H1 (cell line): ENCODE results near the gene TEX29. TPM values are rescaled to one million over a fixed set of nuclear protein-coding genes. Genes with fewer than 3 reads are reported as not detected.

Experiments used
- CTCF ChIA-PET: fragments of 300-600 bp; sonication (Branson Sonifier 250); formaldehyde crosslinking; loops from one replicate; lab custom pipeline; 2021; ENCODE audit not compliant: partially characterized antibody; lab: Charles Lee
- POLR2A ChIA-PET: fragments of 300-600 bp; sonication (Branson Sonifier 250); formaldehyde crosslinking; loops from one replicate; lab custom pipeline; 2021; ENCODE audit warnings: inconsistent platforms; ENCODE audit not compliant: partially characterized antibody; lab: Charles Lee
- DNase-seq, 2 experiments: peaks; one replicate each; pipeline versions ENCODE4 v3.0.0 to v3.0.0-alpha.2; 2010 to 2022; ENCODE audit warnings: low spot score in 2 of 2, low read depth in 1 of 2, mixed read lengths in 1 of 2
- FAIRE-seq: peaks from 2 replicates; lab custom pipeline; 2011; peaks lifted over from hg19 to GRCh38; lab: Jason Lieb, UNC
- H2AFZ ChIP-seq: 2 replicates; pipeline ENCODE4 v1.8.1; 2012; ENCODE audit warnings: low read length, inconsistent platforms
- H2AK5ac ChIP-seq: 2 replicates; pipeline ENCODE4 v1.6.1; 2013; ENCODE audit warnings: low read depth, low read length
- H2BK120ac ChIP-seq: replicated peaks from 2 replicates; pipeline ENCODE3; 2013; ENCODE audit warnings: low read depth, low read length, inconsistent platforms
- H2BK12ac ChIP-seq: 2 replicates; pipeline ENCODE4 v1.6.1; 2013; ENCODE audit warnings: low read depth, low read length
- H2BK15ac ChIP-seq: 2 replicates; pipeline ENCODE4 v1.6.1; 2013; ENCODE audit warnings: low read length
- H2BK20ac ChIP-seq: 2 replicates; pipeline ENCODE4 v1.6.1; 2013; ENCODE audit warnings: low read length
- H2BK5ac ChIP-seq: 2 replicates; pipeline ENCODE4 v1.6.1; 2013; ENCODE audit warnings: low read depth, low read length
- H3K14ac ChIP-seq: 2 replicates; pipeline ENCODE4 v1.6.1; 2013; ENCODE audit warnings: inconsistent platforms; ENCODE audit not compliant: insufficient read length
- H3K18ac ChIP-seq: 2 replicates; pipeline ENCODE4 v1.6.1; 2013; ENCODE audit warnings: low read length; ENCODE audit errors: extremely low read depth
- H3K23ac ChIP-seq: 2 replicates; pipeline ENCODE4 v1.6.1; 2013; ENCODE audit warnings: inconsistent platforms; ENCODE audit not compliant: insufficient read length
- H3K23me2 ChIP-seq: 2 replicates; pipeline ENCODE4 v1.6.1; 2013; ENCODE audit warnings: low read depth, low read length
- H3K27ac ChIP-seq: 2 replicates; pipeline ENCODE4 v1.6.1; 2011; ENCODE audit warnings: low read depth, low read length, inconsistent platforms
- H3K27me3 ChIP-seq, 4 experiments: replicated peaks in 1 of 4; 1 replicate in 1 of 4; 2 replicates in 3 of 4; pipeline versions ENCODE4 v1.6.1 to v1.8.1; 2011 to 2013; ENCODE audit warnings: low read length in 3 of 4, mild to moderate bottlenecking in 3 of 4, inconsistent platforms in 2 of 4, mixed read lengths in 2 of 4, moderate library complexity in 1 of 4; ENCODE audit not compliant: control insufficient read depth in 3 of 4, insufficient read depth in 3 of 4; ENCODE audit errors: extremely low read depth in 1 of 4
- H3K36me3 ChIP-seq, 4 experiments: 2 replicates each; pipeline versions ENCODE4 v1.6.1 to v1.8.1; 2011 to 2013; ENCODE audit warnings: mild to moderate bottlenecking in 4 of 4, low read length in 3 of 4, moderate library complexity in 2 of 4, control low read depth in 1 of 4, inconsistent platforms in 1 of 4; ENCODE audit not compliant: insufficient read depth in 4 of 4, control insufficient read depth in 2 of 4
- H3K4ac ChIP-seq: replicated peaks from 2 replicates; pipeline ENCODE3; 2013; ENCODE audit warnings: low read length, low read depth, mixed read lengths, inconsistent platforms; ENCODE audit not compliant: insufficient read length
- H3K4me1 ChIP-seq, 4 experiments: replicated peaks in 1 of 4; 1 replicate in 1 of 4; 2 replicates in 3 of 4; pipeline versions ENCODE4 v1.6.1 to v1.8.1; 2011 to 2013; ENCODE audit warnings: low read length in 3 of 4, inconsistent platforms in 2 of 4, mixed read lengths in 1 of 4; ENCODE audit not compliant: insufficient read depth in 4 of 4, control insufficient read depth in 3 of 4
- H3K4me2 ChIP-seq, 2 experiments: 2 replicates each; pipeline versions ENCODE4 v1.6.1 to v1.8.1; 2011 to 2013; ENCODE audit warnings: low read depth in 2 of 2, low read length in 2 of 2, control low read depth in 1 of 2, inconsistent platforms in 1 of 2, mild to moderate bottlenecking in 1 of 2; ENCODE audit not compliant: insufficient read depth in 1 of 2
- H3K4me3 ChIP-seq, 4 experiments: fragments of 200-600, 300-600 bp in 1 of 4; sonication (generic), shearing (Covaris generic), sonication (Bioruptor Twin) in 1 of 4; 2 replicates each; pipeline versions ENCODE4 v1.5.1 to v1.8.1; 2011 to 2016; ENCODE audit warnings: low read length in 4 of 4, low read depth in 3 of 4, control low read depth in 2 of 4, inconsistent platforms in 2 of 4, mild to moderate bottlenecking in 2 of 4, mixed read lengths in 1 of 4, moderate library complexity in 1 of 4; ENCODE audit not compliant: insufficient read depth in 2 of 4; ENCODE audit errors: extremely low read depth in 1 of 4
- H3K56ac ChIP-seq: replicated peaks from 2 replicates; pipeline ENCODE3; 2013; ENCODE audit warnings: low read depth, mild to moderate bottlenecking, mixed read lengths, low read length, inconsistent platforms; ENCODE audit not compliant: insufficient read length
- H3K79me1 ChIP-seq: 2 replicates; pipeline ENCODE4 v1.6.1; 2013; ENCODE audit warnings: low read depth, low read length, control low read depth
- H3K79me2 ChIP-seq, 2 experiments: 2 replicates each; pipeline versions ENCODE4 v1.6.1 to v1.8.1; 2012 to 2013; ENCODE audit warnings: low read length in 2 of 2, mild to moderate bottlenecking in 2 of 2, inconsistent platforms in 1 of 2; ENCODE audit not compliant: insufficient read depth in 2 of 2, control insufficient read depth in 1 of 2
- H3K9ac ChIP-seq, 4 experiments: replicated peaks in 1 of 4; 1 replicate in 1 of 4; 2 replicates in 3 of 4; pipeline versions ENCODE4 v1.6.1 to v1.8.1; 2011 to 2013; ENCODE audit warnings: low read depth in 3 of 4, low read length in 3 of 4, control low read depth in 2 of 4, mild to moderate bottlenecking in 2 of 4, moderate library complexity in 2 of 4, inconsistent platforms in 1 of 4; ENCODE audit errors: extremely low read depth in 1 of 4
- H3K9me3 ChIP-seq, 2 experiments: 2 replicates each; pipeline versions ENCODE4 v1.6.1 to v1.8.1; 2012 to 2013; ENCODE audit warnings: mild to moderate bottlenecking in 2 of 2, moderate library complexity in 2 of 2, control low read depth in 1 of 2, inconsistent platforms in 1 of 2, low read depth in 1 of 2, low read length in 1 of 2, mixed read lengths in 1 of 2; ENCODE audit not compliant: insufficient read depth in 2 of 2
- H4K20me1 ChIP-seq, 2 experiments: replicated peaks in 1 of 2; 2 replicates each; pipeline versions ENCODE3 to v1.8.1; 2011 to 2013; ENCODE audit warnings: inconsistent platforms in 2 of 2, low read length in 2 of 2, mild to moderate bottlenecking in 1 of 2; ENCODE audit not compliant: insufficient read depth in 2 of 2, control insufficient read depth in 1 of 2
- H4K5ac ChIP-seq: 2 replicates; pipeline ENCODE4 v1.6.1; 2013; ENCODE audit warnings: low read length, low read depth, mixed read lengths, inconsistent platforms; ENCODE audit not compliant: insufficient read length
- H4K8ac ChIP-seq: 2 replicates; pipeline ENCODE4 v1.8.0; 2013; ENCODE audit warnings: mild to moderate bottlenecking, moderate library complexity, low read length, inconsistent platforms; ENCODE audit not compliant: insufficient read depth; ENCODE audit errors: extremely low read depth
- H4K91ac ChIP-seq: replicated peaks from 2 replicates; pipeline ENCODE3; 2013; ENCODE audit warnings: low read length, mixed read lengths, inconsistent platforms; ENCODE audit not compliant: insufficient read length
- KDM1A ChIP-seq: fragments of 200-600, 300-600 bp; sonication (generic); IDR thresholded peaks from 2 replicates; pipeline ENCODE4 v1.7.1; 2016; ENCODE audit warnings: mild to moderate bottlenecking, low read length, borderline replicate concordance
- KDM4A ChIP-seq: IDR thresholded peaks from one replicate; pipeline ENCODE4 v1.7.1; 2012; ENCODE audit warnings: low read depth, mild to moderate bottlenecking, moderate library complexity, low read length, inconsistent platforms; ENCODE audit not compliant: severe bottlenecking
- POLR2A ChIP-seq, 2 experiments: IDR thresholded peaks; 1 replicate in 1 of 2; 2 replicates in 1 of 2; pipeline ENCODE4 v1.6.1; 2011; ENCODE audit warnings: low read depth in 2 of 2, low read length in 2 of 2, mild to moderate bottlenecking in 2 of 2; ENCODE audit errors: control extremely low read depth in 1 of 2
- POU5F1 ChIP-seq: IDR thresholded peaks from 2 replicates; pipeline ENCODE4 v1.6.1; 2011; ENCODE audit warnings: low read depth, mild to moderate bottlenecking, low read length, moderate library complexity
- RBBP5 ChIP-seq: IDR thresholded peaks from 2 replicates; pipeline ENCODE4 v1.7.1; 2012; ENCODE audit warnings: low read depth, mild to moderate bottlenecking, inconsistent platforms, low read length, moderate library complexity, borderline replicate concordance
- TAF7 ChIP-seq: optimal IDR thresholded peaks from 2 replicates; pipeline ENCODE3; 2011; ENCODE audit warnings: low read depth, mild to moderate bottlenecking, inconsistent platforms, low read length, moderate library complexity, borderline replicate concordance
- TBP ChIP-seq: IDR thresholded peaks from 2 replicates; pipeline ENCODE4 v1.6.1; 2011; ENCODE audit warnings: low read depth, low read length, improper control_type of control experiment
- WGBS, 2 experiments: shearing (Covaris generic) in 1 of 2; methylation state at CpG; one replicate each; pipeline versions ENCODE4 v1.1.6 to v1.1.7; 2013 to 2015; ENCODE audit warnings: low lambda C conversion rate in 2 of 2, mixed read lengths in 2 of 2, inconsistent platforms in 1 of 2, low coverage in 1 of 2, missing lambda C conversion rate in 1 of 2; ENCODE audit not compliant: insufficient replicate concordance in 2 of 2, insufficient coverage in 1 of 2, insufficient read length in 1 of 2; ENCODE audit errors: extremely low coverage in 1 of 2, missing lambda C conversion rate in 1 of 2; 5-methylcytosine and 5-hydroxymethylcytosine counted together
- polyA plus RNA-seq, 7 experiments: library from polyadenylated mRNA; depleted of rRNA in 3 of 7; stranded (reverse) in 5 of 7; unstranded in 2 of 7; fragments of >200 nt in 5 of 7; fragments of 200-250 nt in 2 of 7; gene quantifications; 1 replicate in 5 of 7; 2 replicates in 1 of 7; 4 replicates in 1 of 7; pipeline versions ENCODE4 v1.2.1 to v1.2.3, GENCODE V29; 2011 to 2013; ENCODE audit warnings: missing spikeins in 2 of 7, mixed read lengths in 2 of 7
- total RNA-seq: library from RNA; stranded (reverse); fragmentation: NEBNext Ultra II Directional; extraction: Animal tissue kit (Norgen Biotek cat#: 25700); gene quantifications from 2 replicates; pipeline ENCODE4 v1.2.1, GENCODE V29; 2021
- TF ChIP-seq, protein P1 (sequence below), 3 experiments: IDR thresholded peaks; 1 replicate in 2 of 3; 2 replicates in 1 of 3; pipeline versions ENCODE4 v1.5.1 to v1.6.1; 2011; ENCODE audit warnings: low read length in 3 of 3, mild to moderate bottlenecking in 3 of 3, inconsistent platforms in 2 of 3, low read depth in 1 of 3, moderate library complexity in 1 of 3; ENCODE audit not compliant: insufficient read depth in 1 of 3; ENCODE audit errors: control extremely low read depth in 1 of 3

The TEX29 gene
- total and polyA plus RNA-seq, 2 of the 8 experiments (the other 6 are each of a cell fraction or from before 2014, with no cell fraction given): 0.08 TPM; not detected in 1

- H2BK20ac ChIP-seq: no peak overlapping the region
- no peak overlapping the region for H3K4me2 ChIP-seq
- no peak overlapping the region for H2BK15ac ChIP-seq
- FAIRE-seq (no peak), DNase-seq (no peak)
- no peak overlapping the region for H2AK5ac ChIP-seq
- H3K36me3 ChIP-seq: peaks cover 12 to 63% (median 44%) of the 10 kb centered on the region in 4 experiments; a peak in 5 of 8 replicates
- no peak overlapping the region for H3K4me3 ChIP-seq
- no peak overlapping the region for H4K5ac ChIP-seq
- no peak overlapping the region for H3K23ac ChIP-seq
- no peaks in the 10 kb centered on the region for H3K79me1 ChIP-seq
- no peaks in the 10 kb centered on the region for H3K27me3 ChIP-seq
- POLR2A ChIA-PET: no interaction called here
- no peak overlapping the region for H3K18ac ChIP-seq
- H3K79me2 ChIP-seq: no peaks in the 10 kb centered on the region
- no peak overlapping the region for H2AFZ ChIP-seq
- CTCF ChIA-PET: no interaction called here
- H2BK5ac ChIP-seq: no peak overlapping the region
- H3K4me1 ChIP-seq: no peaks in the 10 kb centered on the region
- H3K9ac ChIP-seq: no peak overlapping the region
- no peak overlapping the region for H3K56ac ChIP-seq
- H4K8ac ChIP-seq: no peak overlapping the region
- H3K27ac ChIP-seq: no peak overlapping the region
- no peak overlapping the region for H4K91ac ChIP-seq
- no peak overlapping the region for H2BK12ac ChIP-seq
- no peak overlapping the region for H3K4ac ChIP-seq
- no peaks in the 10 kb centered on the region for H3K23me2 ChIP-seq
- 96% methylated on average over 11 of the region's 11 CpGs; no CpG with 5 or more reads in 1 of the 2 experiments for WGBS, 2 experiments
- no peak overlapping the region for H2BK120ac ChIP-seq
- H3K14ac ChIP-seq: no peak overlapping the region
- 0 out of 4 replicates have a peak, but pooled peaks cover 0 to 4% of the 10 kb centered on the region in 2 experiments for H3K9me3 ChIP-seq
- no peaks in the 10 kb centered on the region for H4K20me1 ChIP-seq
- no peak for TF ChIP-seq POU5F1
- TF ChIP-seq KDM4A: no peak
- TF ChIP-seq POLR2A (IDR thresholded peaks at IDR 0.05; ENCODE audit: control extremely low read depth in 1 of 2, low read depth in 2 of 2, low read length in 2 of 2): no peak
- TF ChIP-seq KDM1A: no peak
- TF ChIP-seq, protein P1, sequence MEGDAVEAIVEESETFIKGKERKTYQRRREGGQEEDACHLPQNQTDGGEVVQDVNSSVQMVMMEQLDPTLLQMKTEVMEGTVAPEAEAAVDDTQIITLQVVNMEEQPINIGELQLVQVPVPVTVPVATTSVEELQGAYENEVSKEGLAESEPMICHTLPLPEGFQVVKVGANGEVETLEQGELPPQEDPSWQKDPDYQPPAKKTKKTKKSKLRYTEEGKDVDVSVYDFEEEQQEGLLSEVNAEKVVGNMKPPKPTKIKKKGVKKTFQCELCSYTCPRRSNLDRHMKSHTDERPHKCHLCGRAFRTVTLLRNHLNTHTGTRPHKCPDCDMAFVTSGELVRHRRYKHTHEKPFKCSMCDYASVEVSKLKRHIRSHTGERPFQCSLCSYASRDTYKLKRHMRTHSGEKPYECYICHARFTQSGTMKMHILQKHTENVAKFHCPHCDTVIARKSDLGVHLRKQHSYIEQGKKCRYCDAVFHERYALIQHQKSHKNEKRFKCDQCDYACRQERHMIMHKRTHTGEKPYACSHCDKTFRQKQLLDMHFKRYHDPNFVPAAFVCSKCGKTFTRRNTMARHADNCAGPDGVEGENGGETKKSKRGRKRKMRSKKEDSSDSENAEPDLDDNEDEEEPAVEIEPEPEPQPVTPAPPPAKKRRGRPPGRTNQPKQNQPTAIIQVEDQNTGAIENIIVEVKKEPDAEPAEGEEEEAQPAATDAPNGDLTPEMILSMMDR (IDR thresholded peaks at IDR 0.05; ENCODE audit: control extremely low read depth in 1 of 3, insufficient read depth in 1 of 3, low read depth in 1 of 3, low read length in 3 of 3): no peak
- TF ChIP-seq TBP: no peak
- no peak for TF ChIP-seq TAF7
- no peak for TF ChIP-seq RBBP5
These were observed 16.9 kb upstream of the TEX29 start for GRCh38 chr13:111303559-111303958.
